Endodermal cell (in vitro differentiated cells): ENCODE data around the gene CPD. TPM values are rescaled to one million over a fixed set of nuclear protein-coding genes. Genes with fewer than 3 reads are reported as not detected.
"Not testable (repeated sequence)": the region's sequence is repeated elsewhere in the genome, so short reads cannot be mapped to it uniquely, and the experiment has no call there.

ENCODE experiments used
- DNase-seq: peaks from one replicate; pipeline ENCODE4 v3.0.0-alpha.2; 2017
- H3K27ac ChIP-seq: 2 replicates; pipeline ENCODE4 v1.5.1; 2013; ENCODE audit warnings: mild to moderate bottlenecking, low read depth, low read length, moderate library complexity
- H3K27me3 ChIP-seq: 2 replicates; pipeline ENCODE4 v1.6.1; 2013; ENCODE audit warnings: mild to moderate bottlenecking, low read length, moderate library complexity; ENCODE audit not compliant: insufficient read depth, control insufficient read depth, poor library complexity, severe bottlenecking
- H3K36me3 ChIP-seq: 2 replicates; pipeline ENCODE4 v1.7.0; 2013; ENCODE audit warnings: mild to moderate bottlenecking, low read length, moderate library complexity; ENCODE audit not compliant: control insufficient read depth, insufficient read depth
- H3K4me1 ChIP-seq: one replicate; pipeline ENCODE4 v1.7.0; 2013; ENCODE audit warnings: low read length; ENCODE audit not compliant: control insufficient read depth, insufficient read depth
- H3K4me3 ChIP-seq: 2 replicates; pipeline ENCODE4 v1.5.1; 2013; ENCODE audit warnings: mild to moderate bottlenecking, low read length, moderate library complexity
- H3K9ac ChIP-seq: 2 replicates; pipeline ENCODE4 v1.6.1; 2013; ENCODE audit warnings: mild to moderate bottlenecking, low read length, moderate library complexity; ENCODE audit not compliant: poor library complexity, severe bottlenecking; ENCODE audit errors: extremely low read depth
- H3K9me3 ChIP-seq: 2 replicates; pipeline ENCODE4 v1.6.1; 2013; ENCODE audit warnings: mild to moderate bottlenecking, low read length, moderate library complexity; ENCODE audit not compliant: control insufficient read depth
- H3K27ac Mint-ChIP-seq: 2 replicates; pipeline ENCODE4 v1.8.0; 2020; ENCODE audit warnings: mixed read lengths
- H3K27me3 Mint-ChIP-seq: 2 replicates; pipeline ENCODE4 v1.8.0; 2021; ENCODE audit warnings: mild to moderate bottlenecking, mixed read lengths; ENCODE audit not compliant: insufficient read depth
- H3K36me3 Mint-ChIP-seq: 2 replicates; pipeline ENCODE4 v1.8.0; 2020; ENCODE audit warnings: low read depth, mixed read lengths
- H3K4me1 Mint-ChIP-seq: 2 replicates; pipeline ENCODE4 v1.8.0; 2020; ENCODE audit warnings: mixed read lengths
- H3K4me3 Mint-ChIP-seq: 2 replicates; pipeline ENCODE4 v1.8.0; 2020; ENCODE audit warnings: mild to moderate bottlenecking, moderate library complexity, mixed read lengths
- H3K9me3 Mint-ChIP-seq: 2 replicates; pipeline ENCODE4 v1.8.0; 2020; ENCODE audit warnings: mild to moderate bottlenecking, mixed read lengths
- WGBS, 2 experiments: methylation state at CpG; one replicate each; pipeline versions ENCODE4 v1.1.5 to v1.1.7; 2013; ENCODE audit warnings: missing lambda C conversion rate in 2 of 2, mixed read lengths in 1 of 2; ENCODE audit not compliant: insufficient coverage in 1 of 2, insufficient read length in 1 of 2; 5-methylcytosine and 5-hydroxymethylcytosine counted together
- total RNA-seq, 2 donors: library from RNA; stranded (reverse); fragmentation: NEBNext Ultra II Directional in 1 of 2; extraction: Animal tissue kit (Norgen Biotek cat#: 25700) in 1 of 2; gene quantifications; 2 replicates in 1 of 2; 3 replicates in 1 of 2; pipeline ENCODE4 v1.2.1, GENCODE V29; 2021
- TF ChIP-seq, protein P1 (sequence below): fragments of 200-600 bp; sonication (generic); conservative IDR thresholded peaks from 2 replicates; pipeline ENCODE4 v1.5.0; 2021; ENCODE audit warnings: antibody characterized with exemption, mild to moderate bottlenecking

The CPD gene
- total RNA-seq, 2 donors from 2014 or later = 81.7 to 82.1 TPM

DNA sequence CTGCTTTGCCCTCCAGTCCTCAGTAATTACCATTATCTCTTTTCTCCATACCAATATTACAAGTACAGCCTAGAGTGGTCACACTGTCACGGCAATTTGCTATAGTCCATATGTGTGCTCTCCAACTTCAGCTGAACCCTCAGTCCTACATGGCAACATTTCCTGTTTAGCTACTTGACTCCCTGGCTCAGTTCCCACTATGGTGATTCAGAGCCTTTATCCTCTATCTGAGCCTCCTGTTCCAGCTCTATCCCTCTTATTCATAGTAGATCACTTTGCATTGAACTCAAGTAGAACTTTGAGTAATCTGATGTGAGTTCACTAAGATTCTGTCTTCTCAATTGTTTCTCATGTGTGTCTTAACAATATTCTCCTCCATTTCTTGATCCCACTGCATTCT is 54.8 kb downstream of the CPD start:
- H3K27ac ChIP-seq = no peak overlapping the region
- DNase-seq = no peak
- Mint-ChIP-seq H3K4me1 (peaks cover 5% of the 10 kb centered on the region), H3K9me3 (no peaks in the 10 kb centered on the region), H3K36me3 (peaks cover 63% of the 10 kb centered on the region), H3K27ac (no peak overlapping the region), H3K4me3 (no peak overlapping the region), H3K27me3 (no peaks in the 10 kb centered on the region)
- no peaks in the 10 kb centered on the region for H3K4me1 ChIP-seq
- H3K9me3 ChIP-seq = no peaks in the 10 kb centered on the region
- 93% methylated on average over 1 of the region's 1 CpG for WGBS, 2 experiments
- H3K36me3 ChIP-seq = peaks cover 64% of the 10 kb centered on the region
- H3K9ac ChIP-seq = no peak overlapping the region
- TF ChIP-seq, protein P1, sequence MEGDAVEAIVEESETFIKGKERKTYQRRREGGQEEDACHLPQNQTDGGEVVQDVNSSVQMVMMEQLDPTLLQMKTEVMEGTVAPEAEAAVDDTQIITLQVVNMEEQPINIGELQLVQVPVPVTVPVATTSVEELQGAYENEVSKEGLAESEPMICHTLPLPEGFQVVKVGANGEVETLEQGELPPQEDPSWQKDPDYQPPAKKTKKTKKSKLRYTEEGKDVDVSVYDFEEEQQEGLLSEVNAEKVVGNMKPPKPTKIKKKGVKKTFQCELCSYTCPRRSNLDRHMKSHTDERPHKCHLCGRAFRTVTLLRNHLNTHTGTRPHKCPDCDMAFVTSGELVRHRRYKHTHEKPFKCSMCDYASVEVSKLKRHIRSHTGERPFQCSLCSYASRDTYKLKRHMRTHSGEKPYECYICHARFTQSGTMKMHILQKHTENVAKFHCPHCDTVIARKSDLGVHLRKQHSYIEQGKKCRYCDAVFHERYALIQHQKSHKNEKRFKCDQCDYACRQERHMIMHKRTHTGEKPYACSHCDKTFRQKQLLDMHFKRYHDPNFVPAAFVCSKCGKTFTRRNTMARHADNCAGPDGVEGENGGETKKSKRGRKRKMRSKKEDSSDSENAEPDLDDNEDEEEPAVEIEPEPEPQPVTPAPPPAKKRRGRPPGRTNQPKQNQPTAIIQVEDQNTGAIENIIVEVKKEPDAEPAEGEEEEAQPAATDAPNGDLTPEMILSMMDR = no peak
- no peaks in the 10 kb centered on the region for H3K27me3 ChIP-seq
- no peak overlapping the region for H3K4me3 ChIP-seq

DNA sequence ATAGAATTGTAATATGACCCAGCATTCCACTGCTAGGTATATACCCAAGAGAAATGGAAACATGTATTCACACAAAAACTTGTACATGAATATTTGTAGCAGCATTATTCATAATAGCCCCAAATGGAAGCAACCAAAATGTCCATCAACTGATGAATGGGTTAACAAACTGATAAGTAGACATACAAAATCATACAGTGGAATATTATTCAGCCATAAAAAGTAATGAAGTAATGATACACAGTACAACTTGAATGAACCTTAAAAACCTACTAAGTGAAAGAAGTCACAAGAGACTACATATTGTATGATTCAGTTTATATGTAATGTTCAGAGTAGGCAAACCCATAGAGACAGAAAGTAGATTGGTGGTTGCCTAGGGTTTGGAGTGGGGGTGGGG is 58.0 kb downstream of the CPD start:
- Histone ChIP-seq H3K27me3 (no peaks in the 10 kb centered on the region), H3K27ac (no peak overlapping the region), H3K36me3 (peaks cover 50% of the 10 kb centered on the region), H3K4me1 (no peaks in the 10 kb centered on the region), H3K9ac (no peak overlapping the region), H3K9me3 (no peaks in the 10 kb centered on the region), H3K4me3 (no peak overlapping the region)
- Mint-ChIP-seq H3K9me3 (no peaks in the 10 kb centered on the region), H3K4me3 (no peak overlapping the region), H3K36me3 (peaks cover 51% of the 10 kb centered on the region), H3K27ac (no peak overlapping the region), H3K27me3 (no peaks in the 10 kb centered on the region), H3K4me1 (peaks cover 5% of the 10 kb centered on the region)
- TF ChIP-seq, protein P1 = no peak
- no peak for DNase-seq

DNA sequence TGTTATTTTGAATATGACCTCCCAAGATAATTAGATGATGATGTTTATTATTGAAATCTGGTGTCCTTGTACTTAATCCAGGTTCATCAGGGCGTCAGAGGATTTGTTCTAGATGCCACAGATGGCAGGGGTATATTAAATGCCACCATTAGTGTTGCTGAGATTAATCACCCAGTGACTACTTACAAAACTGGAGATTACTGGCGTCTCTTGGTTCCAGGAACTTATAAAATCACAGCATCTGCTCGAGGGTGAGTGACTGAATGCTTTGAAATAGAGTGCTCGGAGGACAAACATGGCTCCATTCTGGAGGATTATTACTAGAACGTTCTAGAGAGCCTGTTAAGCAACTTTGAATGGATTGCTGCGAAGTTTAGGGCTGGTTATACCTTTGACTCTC is 65.0 kb downstream of the CPD start:
- peaks cover 45% of the 10 kb centered on the region for H3K36me3 ChIP-seq
- no peaks in the 10 kb centered on the region for H3K27me3 ChIP-seq
- DNase-seq = no peak
- Mint-ChIP-seq H3K36me3 (peaks cover 51% of the 10 kb centered on the region), H3K27me3 (no peaks in the 10 kb centered on the region), H3K4me3 (no peak overlapping the region), H3K9me3 (no peaks in the 10 kb centered on the region), H3K27ac (peak overlapping the region; percentile 7), H3K4me1 (peaks cover 11% of the 10 kb centered on the region)
- H3K9me3 ChIP-seq = no peaks in the 10 kb centered on the region
- H3K4me3 ChIP-seq = no peak overlapping the region
- H3K9ac ChIP-seq = no peak overlapping the region
- no peaks in the 10 kb centered on the region for H3K4me1 ChIP-seq
- WGBS, 2 experiments = 91 to 98% methylated on average over 5 to 6 of the region's 6 CpGs
- no peak overlapping the region for H3K27ac ChIP-seq
- TF ChIP-seq, protein P1 = no peak

GRCh38 chr17:30446640-30447039 is 67.9 kb downstream of the CPD start:
- peaks cover 66% of the 10 kb centered on the region for H3K36me3 Mint-ChIP-seq
- DNase-seq, H3K9me3 Mint-ChIP-seq, H3K9me3 ChIP-seq, H3K27ac ChIP-seq, H3K9ac ChIP-seq, H3K4me3 Mint-ChIP-seq, H3K27me3 ChIP-seq, H3K27me3 Mint-ChIP-seq, H3K27ac Mint-ChIP-seq, H3K4me1 ChIP-seq, H3K4me3 ChIP-seq: not testable (repeated sequence)
- H3K4me1 Mint-ChIP-seq = peaks cover 11% of the 10 kb centered on the region
- peaks cover 59% of the 10 kb centered on the region for H3K36me3 ChIP-seq
